GM21528 (cell line): ENCODE results near the gene GSC.
"Not testable (repeated sequence)": the region's sequence is repeated elsewhere in the genome, so short reads cannot be mapped to it uniquely, and the experiment has no call there.

Source experiments
- ATAC-seq: cut with Tn5 transposase; IDR thresholded peaks from one replicate; pipeline ENCODE4 v1.9.1; 2021; ENCODE audit warnings: mild to moderate bottlenecking, moderate library complexity; ENCODE audit not compliant: unreplicated experiment, low FRiP score

Gene GSC

DNA sequence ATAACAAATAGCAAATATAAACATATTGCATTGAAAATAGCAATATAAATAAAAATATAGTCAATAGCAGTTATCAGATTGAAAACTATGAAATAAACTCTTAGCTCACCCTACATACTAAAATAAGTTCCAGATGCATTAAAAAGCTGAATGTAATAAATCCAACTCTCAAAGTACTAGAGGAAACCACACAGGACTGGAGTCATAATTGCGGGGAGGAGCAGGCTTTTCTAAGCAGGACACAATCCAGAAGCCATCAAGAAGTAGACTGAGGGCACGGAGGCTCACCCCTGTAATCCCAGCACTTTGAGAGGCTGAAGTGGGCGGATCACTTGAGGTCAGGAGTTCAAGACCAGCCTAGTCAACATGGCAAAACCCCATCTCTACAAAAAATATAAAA lies 22.2 kb downstream of the GSC start:
- ATAC-seq = no peak

DNA sequence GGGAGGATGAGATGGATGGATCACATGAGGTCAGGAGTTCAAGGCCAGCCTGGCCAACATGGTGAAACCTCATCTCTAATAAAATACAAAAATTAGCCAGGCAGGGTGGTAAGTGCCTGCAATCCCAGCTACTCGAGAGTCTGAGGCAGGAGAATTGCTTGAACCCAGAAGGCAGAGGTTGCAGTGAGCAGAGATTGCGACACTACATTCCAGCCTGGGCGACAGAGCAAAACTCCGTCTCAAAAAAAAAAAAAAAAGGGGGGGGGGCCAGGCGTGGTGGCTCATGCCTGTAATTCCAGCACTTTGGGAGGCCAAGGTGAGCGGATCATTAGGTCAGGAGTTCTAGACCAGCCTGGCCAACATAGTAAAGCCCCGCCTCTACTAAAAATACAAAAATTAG lies 22.8 kb downstream of the GSC start:
- ATAC-seq = not testable (repeated sequence)

DNA sequence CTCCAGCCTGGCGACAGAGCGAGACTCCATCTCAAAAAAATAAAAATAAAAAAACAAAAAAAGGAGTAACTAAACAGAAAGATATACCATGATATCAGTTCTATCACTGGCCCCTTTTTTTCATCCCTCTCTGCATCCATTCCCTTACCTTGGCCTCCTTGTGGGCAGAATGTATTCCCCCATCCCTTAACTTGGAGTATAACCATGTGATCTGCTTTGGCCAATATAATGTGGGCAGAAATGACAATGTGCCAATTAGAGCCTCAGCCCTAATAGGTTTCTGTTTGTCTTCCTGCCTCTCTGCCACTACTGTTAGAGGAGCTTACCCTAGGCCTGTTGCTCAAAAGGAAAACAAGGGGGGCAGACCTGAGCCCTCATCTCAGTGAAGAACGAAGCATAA lies 23.8 kb downstream of the GSC start:
- no peak for ATAC-seq

DNA sequence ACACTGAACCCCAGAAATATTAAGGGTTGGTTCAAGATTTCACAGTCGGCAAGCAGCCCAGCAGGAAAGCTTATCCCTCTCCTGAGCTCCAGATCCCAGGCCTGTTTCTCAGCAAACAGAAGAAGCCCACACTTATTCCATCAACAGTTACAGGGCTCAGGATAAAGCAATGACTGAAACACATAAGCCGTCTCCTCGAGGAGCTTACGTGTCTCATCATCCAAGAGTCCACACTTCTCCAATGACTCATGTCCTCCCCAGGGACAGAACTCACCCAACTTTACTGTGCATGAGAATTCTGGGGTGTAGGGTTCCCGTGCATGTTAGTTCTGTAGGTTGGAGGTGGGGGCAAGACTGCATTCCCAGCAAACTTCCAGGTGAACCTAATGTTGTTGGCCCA lies 31.2 kb downstream of the GSC start:
- no peak for ATAC-seq

DNA sequence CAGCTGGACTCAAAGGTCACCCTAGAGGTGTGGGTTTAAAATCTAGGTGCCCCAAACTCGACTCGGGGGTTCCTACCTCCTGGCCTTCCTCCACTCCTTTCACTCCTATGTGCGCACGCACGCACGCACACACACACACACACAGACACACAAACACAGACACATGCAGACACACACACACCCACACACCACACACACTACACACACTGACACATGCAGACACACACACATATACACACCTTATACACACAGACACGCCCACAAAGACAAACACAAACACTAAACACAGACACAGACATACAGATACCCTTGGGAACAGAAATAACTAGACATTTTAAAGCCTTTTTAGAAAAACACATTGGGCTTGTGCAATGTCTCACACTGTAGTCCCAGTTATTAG lies 31.8 kb downstream of the GSC start:
- no peak for ATAC-seq

DNA sequence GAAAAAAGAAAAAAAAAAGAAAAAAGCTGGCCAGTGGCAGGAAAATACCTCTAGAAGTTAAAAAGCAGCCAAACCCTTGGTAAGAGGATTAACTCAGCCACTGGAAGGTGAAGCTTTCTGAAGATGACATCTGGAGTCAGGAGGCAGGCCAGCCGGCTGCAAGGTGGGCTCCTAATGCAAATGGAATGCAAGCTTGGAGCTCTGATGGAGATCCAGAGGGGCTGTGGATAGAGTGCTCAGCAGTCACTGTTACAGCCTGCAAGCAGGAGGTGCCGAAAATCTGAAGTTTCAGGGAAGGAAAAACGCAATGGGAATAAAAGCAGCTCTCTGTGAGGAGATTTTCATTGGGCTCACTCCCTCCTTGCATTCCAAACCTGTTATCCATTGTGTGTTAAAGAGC lies 41.0 kb downstream of the GSC start:
- no peak for ATAC-seq

DNA sequence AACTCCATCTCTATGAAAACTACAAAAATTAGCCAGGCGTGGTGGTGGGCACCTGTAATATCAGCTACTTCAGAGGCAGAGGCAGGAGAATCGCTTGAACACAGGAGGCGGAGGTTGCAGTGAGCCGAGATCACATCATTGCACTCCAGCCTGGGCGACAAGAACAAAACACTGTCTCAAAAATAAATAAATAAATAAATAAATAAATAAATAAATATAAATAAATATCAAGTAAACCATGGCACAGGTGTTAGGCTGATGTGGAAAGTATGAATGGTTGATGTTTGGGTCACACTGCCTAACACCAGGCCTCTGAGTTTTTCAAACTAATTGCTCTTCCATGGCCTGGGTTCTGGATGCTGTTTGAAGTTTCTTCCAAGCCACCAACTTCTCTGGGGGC lies 41.5 kb downstream of the GSC start:
- not testable (repeated sequence) for ATAC-seq

DNA sequence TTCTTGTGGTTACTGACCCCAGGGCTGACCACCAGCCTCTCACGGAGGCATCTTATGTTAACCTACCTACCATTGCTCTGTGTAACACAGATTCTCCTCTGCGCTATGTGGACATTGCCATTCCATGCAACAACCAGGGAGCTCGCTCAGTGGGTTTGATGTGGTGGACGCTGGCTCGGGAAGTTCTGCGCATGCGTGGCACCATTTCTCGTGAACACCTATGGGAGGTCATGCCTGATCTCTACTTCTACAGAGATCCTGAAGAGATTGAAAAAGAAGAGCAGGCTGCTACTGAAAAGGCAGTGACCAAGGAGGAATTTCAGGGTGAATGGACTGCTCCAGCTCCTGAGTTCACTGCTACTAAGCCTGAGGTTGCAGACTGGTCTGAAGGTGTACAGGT lies 43.3 kb downstream of the GSC start:
- ATAC-seq = not testable (repeated sequence)

DNA sequence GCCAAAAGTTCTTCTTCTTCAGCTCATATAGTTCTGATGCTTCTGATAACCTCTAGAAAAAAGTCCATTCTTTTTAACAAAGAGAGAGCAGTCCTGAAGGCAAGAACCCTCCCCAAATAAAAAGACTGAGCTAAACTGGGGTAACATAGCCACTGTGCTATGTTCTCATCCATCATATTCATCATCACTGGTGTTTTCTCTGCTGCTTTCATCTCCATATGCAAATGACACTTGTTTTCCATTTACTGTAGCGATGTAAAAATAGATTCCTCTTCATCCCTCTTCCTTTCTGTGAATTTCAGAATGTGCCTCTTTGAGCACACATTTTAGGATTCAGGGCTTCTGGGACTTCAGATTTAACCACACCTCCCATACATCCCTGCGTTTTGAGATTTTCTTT lies 44.9 kb downstream of the GSC start:
- no peak for ATAC-seq

DNA sequence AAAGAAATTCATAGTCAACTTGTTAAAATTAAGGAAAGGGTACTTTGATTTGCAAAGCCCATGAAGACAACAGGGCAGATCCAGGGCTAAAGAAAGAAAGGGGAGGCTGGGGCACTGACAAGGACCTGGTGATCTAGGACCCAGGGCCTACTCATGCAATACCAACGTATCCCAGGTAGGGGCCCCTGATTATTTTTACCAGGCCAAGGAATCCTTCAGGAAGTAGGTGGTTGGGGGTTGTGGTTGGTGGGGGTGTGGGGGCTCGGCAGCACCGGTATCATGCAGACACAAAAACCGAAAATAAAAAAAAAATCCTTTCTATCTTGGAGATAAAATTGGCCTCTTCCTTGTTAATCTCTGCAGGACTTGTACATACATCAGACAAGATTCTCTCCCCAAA lies 47.5 kb downstream of the GSC start:
- no peak for ATAC-seq
